ENCODE data around the gene CAMTA1.

The CAMTA1 gene

GRCh38 chr1:7745783-7746182 is 960.5 kb downstream of the CAMTA1 start:
- no peak for ATAC-seq
- no peak for TF ChIP-seq TSHZ2 (CRISPR knock-in tag; IDR thresholded peaks at IDR 0.05)
- no peak for TF ChIP-seq POU6F1 (CRISPR knock-in tag; IDR thresholded peaks at IDR 0.05; ENCODE audit: borderline replicate concordance, low read depth)
- no peak for TF ChIP-seq SNAI2 (CRISPR knock-in tag; IDR thresholded peaks at IDR 0.05)
- TF ChIP-seq TOX (CRISPR knock-in tag; IDR thresholded peaks at IDR 0.05; ENCODE audit: borderline replicate concordance), result no peak
- no peak for TF ChIP-seq TCF4 (CRISPR knock-in tag; IDR thresholded peaks at IDR 0.05; ENCODE audit: borderline replicate concordance)
- no peak for TF ChIP-seq ESRRG (CRISPR knock-in tag; IDR thresholded peaks at IDR 0.05)
- no peak for TF ChIP-seq CREB5 (CRISPR knock-in tag; IDR thresholded peaks at IDR 0.05; ENCODE audit: low read depth)
- no peak for TF ChIP-seq PATZ1 (CRISPR knock-in tag; IDR thresholded peaks at IDR 0.05; ENCODE audit: borderline replicate concordance)
- no peak for TF ChIP-seq ZNF8 (CRISPR knock-in tag; IDR thresholded peaks at IDR 0.05)
- TF ChIP-seq ZFP3 (CRISPR knock-in tag; IDR thresholded peaks at IDR 0.05), result no peak
- TF ChIP-seq ZNF70 (CRISPR knock-in tag; IDR thresholded peaks at IDR 0.05), result no peak
- no peak for TF ChIP-seq ZNF565 (CRISPR knock-in tag; conservative IDR thresholded peaks at IDR 0.05; ENCODE audit: low read depth)
- no peak for TF ChIP-seq PPARA (CRISPR knock-in tag; IDR thresholded peaks at IDR 0.05; ENCODE audit: borderline replicate concordance)
- no peak for TF ChIP-seq OSR1 (CRISPR knock-in tag; IDR thresholded peaks at IDR 0.05)
- TF ChIP-seq ARNTL (CRISPR knock-in tag; IDR thresholded peaks at IDR 0.05; ENCODE audit: borderline replicate concordance, low read depth), result no peak
- TF ChIP-seq CSDC2 (CRISPR knock-in tag; IDR thresholded peaks at IDR 0.05), result no peak
- TF ChIP-seq RARB (CRISPR knock-in tag; IDR thresholded peaks at IDR 0.05), result no peak
- TF ChIP-seq GLIS3 (CRISPR knock-in tag; IDR thresholded peaks at IDR 0.05), result no peak

GRCh38 chr1:7747605-7748004 is 962.4 kb downstream of the CAMTA1 start:
- ATAC-seq, result no peak
- TF ChIP-seq SNAI2 (CRISPR knock-in tag; IDR thresholded peaks at IDR 0.05) (no peak), ZFP30 (CRISPR knock-in tag; IDR thresholded peaks at IDR 0.05) (no peak), ZNF70 (CRISPR knock-in tag; IDR thresholded peaks at IDR 0.05) (no peak), ARNTL (CRISPR knock-in tag; IDR thresholded peaks at IDR 0.05; ENCODE audit: borderline replicate concordance, low read depth) (no peak), ZNF8 (CRISPR knock-in tag; IDR thresholded peaks at IDR 0.05) (no peak), ZNF565 (CRISPR knock-in tag; conservative IDR thresholded peaks at IDR 0.05; ENCODE audit: low read depth) (no peak), CSRNP3 (CRISPR knock-in tag; IDR thresholded peaks at IDR 0.05) (no peak)

GRCh38 chr1:7749126-7749525 is 963.9 kb downstream of the CAMTA1 start:
- no peak for ATAC-seq
- TF ChIP-seq ZFP30 (CRISPR knock-in tag; IDR thresholded peaks at IDR 0.05), result no peak
- no peak for TF ChIP-seq CSDC2 (CRISPR knock-in tag; IDR thresholded peaks at IDR 0.05)
- no peak for TF ChIP-seq OSR1 (CRISPR knock-in tag; IDR thresholded peaks at IDR 0.05)
- no peak for TF ChIP-seq PPARA (CRISPR knock-in tag; IDR thresholded peaks at IDR 0.05; ENCODE audit: borderline replicate concordance)
- no peak for TF ChIP-seq ISL1 (CRISPR knock-in tag; IDR thresholded peaks at IDR 0.05)
- TF ChIP-seq PATZ1 (CRISPR knock-in tag; IDR thresholded peaks at IDR 0.05; ENCODE audit: borderline replicate concordance), result no peak
- no peak for TF ChIP-seq ZNF565 (CRISPR knock-in tag; conservative IDR thresholded peaks at IDR 0.05; ENCODE audit: low read depth)
- no peak for TF ChIP-seq ARNTL (CRISPR knock-in tag; IDR thresholded peaks at IDR 0.05; ENCODE audit: borderline replicate concordance, low read depth)
- TF ChIP-seq SNAI2 (CRISPR knock-in tag; IDR thresholded peaks at IDR 0.05), result no peak
- TF ChIP-seq RARB (CRISPR knock-in tag; IDR thresholded peaks at IDR 0.05), result no peak
- no peak for TF ChIP-seq TSHZ2 (CRISPR knock-in tag; IDR thresholded peaks at IDR 0.05)
- no peak for TF ChIP-seq ZFP3 (CRISPR knock-in tag; IDR thresholded peaks at IDR 0.05)
- TF ChIP-seq ZNF70 (CRISPR knock-in tag; IDR thresholded peaks at IDR 0.05), result no peak
- TF ChIP-seq CREB5 (CRISPR knock-in tag; IDR thresholded peaks at IDR 0.05; ENCODE audit: low read depth), result no peak
